Medulla oblongata (tissue), 1 donor: ENCODE measurements around the gene STAM.

Source experiments
- DNase-seq: peaks from one replicate; pipeline ENCODE4 v3.0.0-alpha.2; 2015; ENCODE audit errors: extremely low spot score

STAM gene

DNA sequence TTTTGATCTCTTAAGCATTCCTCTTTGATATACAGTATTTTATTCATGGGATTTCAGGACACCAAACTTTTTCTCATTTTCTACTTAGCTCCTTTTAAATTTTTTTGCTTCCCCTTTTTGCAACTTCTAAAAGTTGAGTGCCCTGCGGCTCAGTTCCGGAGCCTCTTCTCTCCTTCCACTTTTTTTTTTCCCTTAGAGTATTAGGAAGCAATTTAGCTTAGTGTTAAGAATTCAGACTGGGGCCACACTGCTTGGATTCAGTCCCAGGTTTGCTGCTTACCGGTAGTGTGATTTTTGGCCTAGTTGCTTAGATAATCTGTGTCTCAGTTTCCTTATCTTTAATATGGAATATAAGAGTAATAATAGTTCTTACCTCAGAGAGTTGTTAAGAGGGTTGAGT is 3.4 kb downstream of the STAM start:
- DNase-seq = peak; percentile 51

DNA sequence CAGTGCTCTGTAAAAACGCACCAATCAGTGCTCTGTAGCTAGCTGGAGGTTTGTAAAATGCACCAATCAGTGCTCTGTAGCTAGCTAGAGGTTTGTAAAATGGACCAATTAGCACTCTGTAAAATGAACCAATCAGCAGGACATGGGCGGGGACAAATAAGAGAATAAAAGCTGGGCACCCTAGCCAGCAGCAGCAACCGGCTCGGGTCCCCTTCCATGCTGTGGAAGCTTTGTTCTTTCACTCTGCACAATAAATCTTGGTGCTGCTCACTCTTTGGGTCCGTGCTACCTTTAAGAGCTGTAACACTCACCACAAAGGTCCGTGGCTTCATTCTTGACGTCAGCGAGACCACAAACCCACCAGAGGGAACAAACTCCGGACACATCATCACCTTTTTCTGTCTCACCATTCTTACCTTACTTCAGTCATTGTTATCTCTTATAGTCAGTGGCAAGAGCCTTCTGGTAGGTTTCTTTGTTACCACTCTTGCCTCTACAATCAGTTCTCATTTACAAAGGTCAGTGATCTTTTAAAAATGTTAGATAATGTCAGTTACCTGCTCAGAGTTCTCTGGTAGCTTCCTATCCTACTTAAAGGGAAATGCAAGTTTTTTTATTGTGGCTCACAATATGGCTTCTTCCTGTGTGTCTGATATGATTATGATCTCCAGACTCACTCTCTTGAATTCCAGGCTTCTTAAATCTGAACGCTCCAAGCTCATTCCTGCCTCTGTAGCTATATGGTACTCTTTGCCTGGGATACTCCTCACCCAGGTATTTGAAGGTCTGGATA is 4.5 kb downstream of the STAM start:
- no peak for DNase-seq

DNA sequence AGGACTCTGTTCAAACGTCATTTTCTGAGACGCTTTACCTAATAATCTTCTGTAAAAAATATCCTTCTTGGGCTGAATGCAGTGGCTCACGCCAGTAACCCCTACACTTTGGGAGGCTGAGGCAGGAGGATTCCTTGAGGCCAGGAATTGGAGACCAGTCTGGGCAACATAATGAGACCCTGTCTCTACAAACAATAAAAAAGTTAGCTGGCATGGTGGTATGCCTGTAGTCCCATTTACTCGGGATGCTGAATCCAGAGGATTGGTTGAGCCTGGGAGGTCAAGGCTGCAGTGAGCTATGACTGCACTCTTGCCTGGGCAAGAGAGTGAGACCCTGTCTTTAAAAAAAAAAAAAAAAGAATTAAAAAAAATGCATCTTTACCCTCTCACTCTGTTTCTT is 5.1 kb downstream of the STAM start:
- no peak for DNase-seq

DNA sequence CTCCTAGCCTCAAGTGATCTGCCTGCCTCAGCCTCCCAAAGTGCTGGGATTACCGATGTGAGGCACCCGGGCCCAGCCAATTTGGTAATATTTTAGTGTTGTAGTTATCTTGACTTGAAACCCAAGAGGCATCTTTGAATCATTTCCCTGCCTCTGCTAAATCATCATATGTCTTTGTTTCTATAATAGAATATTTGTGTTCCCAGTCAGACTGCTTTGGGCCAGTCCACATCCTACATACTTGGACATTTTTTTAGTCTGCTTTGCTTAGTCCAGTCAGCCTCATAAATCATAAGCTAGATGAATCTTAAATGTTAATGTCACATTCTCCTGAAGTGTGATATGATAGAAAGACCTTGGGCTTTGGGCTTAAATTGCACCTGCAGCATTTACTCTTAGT is 5.9 kb downstream of the STAM start:
- DNase-seq = no peak

DNA sequence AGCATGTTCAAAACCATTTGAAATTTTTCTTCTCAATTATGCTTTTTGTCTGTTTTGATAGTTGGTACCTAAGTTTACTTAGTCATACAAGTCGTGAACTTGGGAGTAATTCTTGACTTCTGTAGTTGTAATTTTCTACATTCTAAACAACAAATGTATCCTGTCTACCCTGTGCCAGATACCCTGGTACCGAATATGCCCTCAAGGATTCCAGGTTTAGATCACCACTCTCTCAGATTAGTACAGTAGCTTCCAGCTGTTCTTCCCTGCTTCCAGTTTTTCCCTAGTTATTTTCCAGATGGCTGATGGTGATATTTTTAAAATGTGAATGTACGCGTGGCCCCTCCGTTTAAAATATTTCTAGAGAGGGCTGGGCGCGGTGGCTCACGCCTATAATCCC is 6.5 kb downstream of the STAM start:
- DNase-seq = no peak

DNA sequence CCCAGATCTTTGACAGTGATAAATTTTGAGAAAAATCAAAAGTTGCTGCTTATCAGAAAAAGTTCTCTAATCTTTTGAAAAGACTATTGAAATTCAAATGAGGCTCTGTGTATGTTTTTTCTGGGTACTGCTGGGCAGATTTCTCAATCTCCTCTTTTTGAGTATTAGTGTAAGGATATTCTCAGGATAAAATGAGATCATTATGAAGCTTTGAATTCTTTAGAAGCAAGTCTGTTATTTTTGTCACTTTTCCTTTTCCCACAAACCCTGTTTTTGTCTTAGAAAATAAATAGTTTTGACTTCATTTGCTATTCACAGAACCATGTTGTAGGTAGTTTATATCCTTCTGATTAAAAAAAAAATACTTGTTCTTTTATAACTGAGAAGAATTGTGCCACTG is 7.9 kb downstream of the STAM start:
- DNase-seq = no peak

DNA sequence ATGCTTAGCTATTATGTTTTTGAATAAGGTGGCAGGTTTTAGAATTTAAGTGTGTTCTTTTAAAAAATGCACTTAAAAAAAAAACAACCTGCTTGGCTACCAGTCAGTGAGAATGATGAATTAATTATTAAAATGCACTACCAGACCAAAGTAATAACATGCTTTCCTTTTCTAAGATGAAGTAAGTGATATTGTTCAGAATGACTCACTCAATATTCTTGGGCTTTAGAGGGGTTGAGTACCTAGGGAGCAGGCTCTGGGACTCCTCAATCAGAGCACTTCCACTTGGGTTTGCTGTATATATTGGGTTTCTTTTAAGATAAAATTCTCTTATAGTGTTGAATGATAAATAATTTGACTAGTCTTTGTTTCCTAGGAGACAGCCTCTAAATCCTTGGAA is 8.6 kb downstream of the STAM start:
- no peak for DNase-seq

DNA sequence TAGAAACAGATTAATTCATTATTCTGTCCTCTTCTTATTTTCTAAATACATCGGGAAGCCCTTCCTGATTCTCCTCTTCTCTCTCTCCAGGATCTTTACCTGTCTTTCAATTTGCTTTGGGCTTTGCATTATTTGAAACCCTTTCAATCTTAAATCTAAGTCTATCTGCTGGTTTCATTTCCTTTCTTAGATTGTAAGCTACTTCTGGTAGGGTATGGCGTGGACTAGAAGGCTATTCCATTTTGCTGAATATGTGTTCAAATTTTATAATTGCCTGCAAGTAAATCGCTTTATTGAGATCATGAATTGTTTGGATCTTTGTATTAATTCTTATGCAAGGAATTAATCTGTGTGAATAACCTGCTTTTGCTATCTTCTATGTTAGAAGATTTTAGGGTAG is 11.1 kb downstream of the STAM start:
- DNase-seq = no peak

DNA sequence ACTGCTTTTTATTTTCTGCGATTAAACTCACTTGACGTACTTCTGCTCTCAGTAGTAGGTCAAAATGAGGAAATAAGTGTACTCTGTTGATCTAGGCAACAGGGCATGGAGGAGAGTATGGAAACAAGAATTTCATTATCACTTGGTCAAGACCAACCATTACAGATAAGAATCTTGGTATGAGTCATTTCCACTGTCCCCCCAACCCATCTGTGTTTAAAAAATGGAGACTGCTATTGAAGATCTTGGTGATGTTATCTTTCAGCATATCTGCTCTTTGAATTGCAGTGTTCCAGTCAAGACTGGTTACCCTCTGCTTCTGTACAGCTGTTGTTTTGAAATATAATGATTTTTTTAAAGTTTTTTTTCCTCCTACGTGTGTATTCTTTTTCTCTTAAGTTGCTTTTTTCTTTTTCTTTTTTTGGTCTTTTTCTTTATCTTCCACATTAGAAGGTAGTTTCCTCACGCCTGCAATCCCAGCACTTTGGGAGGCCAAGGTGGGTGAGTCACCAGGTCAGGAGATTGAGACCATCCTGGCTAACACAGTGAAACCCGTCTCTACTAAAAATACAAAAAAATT is 11.7 kb downstream of the STAM start:
- no peak for DNase-seq

DNA sequence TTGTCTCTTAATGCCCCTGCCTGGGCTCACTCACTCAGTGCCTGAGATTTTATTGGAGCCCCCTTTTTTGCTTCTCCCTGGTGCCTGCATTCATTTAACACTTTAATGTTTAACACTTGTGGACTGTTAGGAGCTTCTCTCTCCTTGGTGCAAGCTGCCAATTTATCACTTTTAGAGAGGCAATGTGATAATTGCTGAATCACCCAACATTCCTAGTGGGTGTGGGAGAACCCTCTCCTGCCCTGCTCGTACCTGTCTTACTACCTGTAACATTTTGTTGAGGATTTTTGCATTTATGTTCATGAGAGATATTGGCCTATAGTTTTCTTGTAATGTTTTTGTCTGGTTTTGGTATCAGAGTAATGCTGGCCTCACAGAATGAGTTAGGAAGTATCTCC is 13.2 kb downstream of the STAM start:
- no peak for DNase-seq

DNA sequence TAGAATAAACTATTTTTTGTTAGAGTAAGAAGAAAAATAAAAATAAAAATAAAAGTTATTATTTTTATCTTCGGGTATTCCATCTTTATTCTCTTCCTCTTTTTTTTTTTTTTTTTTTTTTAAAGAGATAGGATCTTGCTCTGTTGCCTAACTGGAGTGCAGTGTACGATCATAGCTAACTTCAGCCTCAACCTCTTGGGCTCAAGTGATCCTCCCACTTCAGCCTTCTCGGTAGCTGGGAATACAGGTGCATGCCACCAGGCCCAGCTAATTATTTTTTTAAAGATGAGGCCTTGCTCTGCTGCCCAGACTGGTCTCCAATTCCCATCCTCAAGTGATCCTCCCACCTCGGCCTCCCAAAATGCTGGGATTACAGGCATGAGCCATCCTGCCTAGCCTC is 15.4 kb downstream of the STAM start:
- no peak for DNase-seq

DNA sequence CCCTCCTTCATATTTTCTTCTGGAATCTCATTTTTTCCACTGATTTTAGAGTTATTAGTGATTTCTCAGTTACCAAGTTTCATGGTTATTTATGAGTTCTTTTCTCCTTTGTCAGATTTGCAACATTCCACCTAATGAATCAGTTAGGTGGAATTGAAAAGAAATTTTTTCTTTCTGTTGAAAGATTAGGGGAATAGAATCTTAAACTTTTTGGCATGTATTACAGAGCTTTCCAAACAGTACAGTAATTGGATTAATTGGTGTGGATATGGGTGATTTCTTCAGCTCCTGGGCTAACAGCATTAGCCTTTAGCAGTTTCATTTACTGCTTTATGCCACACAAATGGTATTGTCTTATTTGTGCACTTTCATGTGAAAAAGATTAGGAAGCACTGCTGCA is 17.0 kb downstream of the STAM start:
- no peak for DNase-seq

DNA sequence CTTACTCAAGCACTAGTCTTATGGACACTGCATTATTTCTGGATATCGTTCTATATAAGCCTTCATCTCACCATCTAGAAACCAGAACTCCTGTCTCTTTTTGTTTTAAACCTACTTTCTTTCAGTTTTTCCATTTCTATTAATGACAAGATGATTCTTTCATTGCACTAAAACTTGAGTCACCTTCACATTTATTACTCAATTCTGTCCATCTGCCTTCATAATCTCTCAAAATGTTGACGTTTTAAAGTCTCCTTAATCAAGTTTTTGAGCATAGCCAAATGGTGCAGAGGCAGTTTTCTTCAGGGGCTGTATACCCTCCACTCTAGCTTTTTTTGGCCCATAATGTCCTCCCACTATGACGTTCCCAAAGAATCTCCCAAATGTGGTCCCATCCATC is 17.6 kb downstream of the STAM start:
- DNase-seq = no peak

DNA sequence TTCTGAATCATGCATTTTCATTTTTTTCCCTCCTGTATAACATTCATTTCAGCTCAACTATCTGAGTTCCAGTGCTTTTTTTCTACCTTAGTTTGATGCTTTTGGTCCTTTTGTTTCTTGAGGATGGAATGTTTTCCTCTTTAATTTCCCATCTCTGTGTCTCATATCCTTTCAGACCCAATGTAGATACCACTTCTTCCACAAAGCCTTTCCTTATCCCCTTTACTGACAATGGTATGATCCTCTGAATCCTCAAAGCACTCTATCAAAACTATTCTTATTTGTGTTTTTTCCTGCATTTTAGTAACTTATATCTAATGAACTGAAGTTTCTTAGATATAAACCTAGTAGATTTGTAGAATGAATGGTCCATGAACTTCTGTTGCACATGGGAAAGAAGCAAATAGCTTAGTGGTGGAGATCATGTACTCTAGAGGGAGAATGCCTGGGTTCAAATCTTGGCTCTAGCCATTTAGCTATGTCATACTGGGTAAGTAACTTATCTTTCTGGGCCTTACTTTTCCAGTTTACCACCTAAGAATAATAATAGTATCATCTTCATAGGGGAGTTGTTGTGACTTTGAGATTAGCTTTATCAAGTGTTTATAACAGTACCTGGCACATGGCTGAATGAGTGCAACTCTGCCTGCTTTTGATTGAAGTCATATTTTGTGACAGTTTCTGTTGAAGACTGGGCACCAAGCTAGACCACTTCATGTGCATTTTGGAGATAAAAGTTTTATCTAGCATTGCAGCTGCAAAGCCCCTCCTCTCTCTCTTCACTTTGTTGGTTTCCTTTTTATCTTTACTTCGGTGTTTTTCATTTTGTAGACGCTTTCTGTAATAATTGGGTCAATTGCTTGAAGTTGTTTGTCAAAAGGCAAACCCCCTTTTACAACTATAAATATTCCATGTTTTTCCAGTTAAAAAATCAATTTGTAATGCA is 18.5 kb downstream of the STAM start:
- DNase-seq = no peak

DNA sequence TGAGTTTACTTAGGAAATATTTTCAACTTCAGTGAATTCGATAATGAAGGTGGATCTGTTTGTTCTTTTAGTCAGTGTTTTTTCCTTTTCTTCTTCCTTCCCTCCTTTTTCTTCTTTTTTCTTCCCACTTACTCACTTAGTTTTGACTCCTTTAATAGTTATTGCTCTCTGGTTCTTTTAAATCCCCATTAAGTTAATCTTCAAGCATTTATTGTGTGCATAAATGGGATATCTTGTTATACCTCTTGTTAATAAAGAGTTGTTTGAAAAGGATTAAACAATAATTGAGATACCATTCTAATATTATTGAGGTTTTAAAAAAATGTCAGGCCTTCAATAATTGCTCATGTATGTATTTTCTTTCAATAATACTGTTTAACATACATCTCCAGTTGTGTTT is 19.5 kb downstream of the STAM start:
- DNase-seq = no peak

DNA sequence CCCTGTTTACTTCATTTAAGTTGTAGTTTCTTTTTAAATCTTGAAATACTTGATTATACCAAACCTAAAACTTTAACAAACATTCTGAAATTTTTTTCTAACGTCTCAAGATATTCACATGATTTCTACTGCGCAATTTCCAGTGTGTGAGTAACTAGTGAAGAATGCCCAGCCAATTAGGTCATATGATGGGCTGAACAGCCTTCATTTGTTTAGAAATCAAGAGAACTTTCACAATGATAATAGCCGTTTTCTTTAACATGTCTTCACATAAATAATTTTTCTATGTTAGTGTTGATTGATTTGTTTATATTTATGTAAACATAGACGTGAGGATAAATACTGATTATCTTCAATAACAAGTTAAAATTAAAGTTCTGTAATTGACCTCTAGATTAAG is 21.8 kb downstream of the STAM start:
- peak; percentile 87 for DNase-seq

DNA sequence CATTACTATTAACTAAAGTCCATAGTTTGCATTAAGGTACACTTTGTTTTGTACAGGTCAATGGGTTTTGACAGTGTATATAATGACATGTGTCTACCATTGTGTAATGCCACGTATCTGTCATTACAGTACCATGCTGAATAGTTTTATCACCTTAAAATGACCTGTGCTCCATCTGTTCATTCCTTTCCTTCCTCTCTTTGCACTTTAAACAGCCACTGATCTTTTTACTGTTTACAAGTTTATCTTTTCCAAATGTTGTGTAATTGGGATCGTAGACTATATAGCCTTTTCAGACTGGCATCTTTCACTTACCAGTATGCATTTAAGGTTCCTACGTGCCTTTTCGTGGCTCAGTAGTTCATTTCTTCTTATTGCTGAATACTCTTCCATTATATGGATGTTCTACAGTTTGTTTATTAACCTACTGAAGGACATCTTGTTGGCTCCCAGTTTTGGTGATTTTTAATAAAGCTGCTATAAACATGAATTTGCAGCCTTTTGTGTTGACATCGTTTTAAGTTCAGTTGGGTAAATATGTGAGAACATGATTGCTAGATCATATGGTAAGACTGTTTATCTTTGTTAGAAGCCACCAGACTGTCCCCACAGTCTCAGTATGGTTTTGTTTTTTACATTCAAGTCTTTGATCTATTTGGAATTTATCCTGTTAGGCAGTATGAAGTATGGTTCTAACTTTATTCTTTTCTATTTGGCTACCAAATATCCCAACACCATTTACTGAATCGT is 24.7 kb downstream of the STAM start:
- no peak for DNase-seq

DNA sequence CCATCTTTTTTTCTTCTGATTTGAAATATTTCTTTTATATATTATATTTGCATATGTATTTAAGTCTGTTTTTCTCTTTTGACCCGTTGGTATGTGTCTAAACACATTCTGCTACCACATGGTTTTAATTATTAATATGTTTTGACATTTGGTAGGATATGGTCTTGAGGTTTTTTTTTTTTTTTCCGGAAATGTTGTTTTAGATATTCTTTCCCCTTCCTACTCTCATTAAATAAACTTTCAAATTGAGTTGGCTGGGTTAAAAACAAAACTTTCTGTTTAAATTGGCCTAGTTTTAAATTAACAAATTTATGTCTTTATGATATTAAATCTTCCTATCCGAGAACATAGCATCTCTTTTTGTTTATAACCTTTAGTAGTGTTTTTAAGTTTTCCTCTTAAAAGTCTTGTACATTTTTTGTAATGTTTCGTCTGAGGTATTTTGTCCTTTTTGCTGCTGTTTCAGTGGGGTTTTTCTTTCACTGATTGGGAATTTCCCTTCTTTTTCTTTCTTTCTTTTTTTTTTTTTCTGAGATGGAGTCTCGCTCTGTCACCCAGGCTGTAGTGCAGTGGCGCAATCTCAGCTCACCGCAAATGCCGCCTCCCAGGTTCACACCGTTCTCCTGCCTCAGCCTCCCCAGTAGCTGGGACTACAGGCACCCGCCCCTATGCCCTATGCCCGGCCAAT is 25.4 kb downstream of the STAM start:
- DNase-seq = no peak

DNA sequence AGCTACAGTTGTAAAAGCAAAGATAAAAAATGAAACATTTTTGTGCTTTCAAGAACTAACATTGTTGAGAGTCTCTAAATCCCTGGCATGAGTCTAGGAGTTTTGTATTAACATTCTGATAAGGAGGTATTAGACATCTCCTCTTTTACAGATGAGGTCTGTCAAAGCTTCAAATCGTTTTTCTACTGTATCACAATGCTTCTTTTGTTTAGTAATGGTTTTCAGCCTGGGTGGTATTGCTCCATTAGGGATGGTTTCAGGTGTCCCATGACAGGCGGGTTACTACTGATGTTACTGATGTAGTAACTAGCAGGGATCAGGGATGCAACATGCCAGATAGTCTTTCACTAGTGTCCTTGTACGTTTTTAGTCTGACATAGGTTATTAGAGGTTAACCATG is 27.4 kb downstream of the STAM start:
- DNase-seq = no peak

DNA sequence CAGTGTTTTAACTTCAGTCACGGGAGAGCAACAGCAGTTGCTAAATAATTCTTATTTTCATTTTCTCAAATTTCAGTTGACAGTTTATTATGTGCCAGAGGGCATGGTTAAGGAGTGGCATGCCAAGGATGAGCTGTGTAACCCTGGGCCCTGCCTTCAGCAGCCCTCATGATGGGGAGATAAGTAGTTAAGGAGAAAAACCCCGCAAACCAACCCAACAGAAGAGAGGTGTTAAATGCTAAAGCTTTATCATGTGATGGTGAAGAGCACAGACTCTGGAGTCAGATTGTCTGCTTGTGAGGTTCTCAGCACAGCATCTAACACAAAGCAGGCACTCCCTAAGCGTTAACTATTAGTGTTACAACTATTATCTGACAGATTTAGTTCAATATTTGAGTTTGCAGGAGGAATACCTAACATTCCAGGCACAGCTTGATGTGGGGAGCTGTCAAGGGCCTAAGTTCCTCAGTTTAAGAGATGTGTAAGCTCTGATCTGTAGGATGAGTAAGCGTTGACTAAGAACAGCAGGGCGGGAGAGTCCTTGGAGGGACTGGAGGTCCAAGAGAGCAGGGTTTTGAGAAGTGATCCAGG is 29.6 kb downstream of the STAM start:
- DNase-seq = no peak

DNA sequence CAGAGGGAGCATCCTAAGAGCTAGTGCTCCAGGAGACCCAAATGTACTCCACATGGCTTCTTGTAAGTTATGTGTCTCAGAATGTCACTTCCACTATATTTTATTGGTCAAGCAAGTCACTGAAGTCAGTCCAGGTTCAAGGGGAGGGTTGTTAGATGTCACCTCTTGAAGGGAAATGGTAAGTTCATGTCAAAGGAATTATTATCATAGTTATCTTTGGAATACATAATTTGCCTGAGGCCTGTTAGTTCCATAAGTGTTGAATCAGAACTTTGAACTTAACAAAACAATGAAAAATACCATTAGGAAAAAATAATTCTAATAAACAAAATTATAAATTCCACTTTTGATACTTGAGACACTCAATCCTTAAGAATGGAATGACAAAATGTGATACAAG is 30.6 kb downstream of the STAM start:
- no peak for DNase-seq
